ENCODE data around the gene SMCP. TPM values are rescaled to one million over a fixed set of nuclear protein-coding genes. Genes with fewer than 3 reads are reported as not detected.

The SMCP gene
- total RNA-seq, 1 experiment from 2014 or later = not detected

GRCh38 chr1:152933196-152933595, 55.1 kb downstream of the SMCP start:
- intact Hi-C loops (cut with micrococcal nuclease) = no loop called here
- H3K4me3 ChIP-seq (ENCODE audit: low read length) = no peak overlapping the region
- no peaks in the 10 kb centered on the region for H4K20me1 ChIP-seq (ENCODE audit: low read length)
- BruUV-seq (replicated peaks) = no TSS peak
- DNase-seq (peak; percentile 30), ATAC-seq (no peak)
- H3K9me3 ChIP-seq (ENCODE audit: low read length) = no peaks in the 10 kb centered on the region
- 0 out of 2 replicates have a peak, but pooled peaks cover 2% of the 10 kb centered on the region for H3K27me3 ChIP-seq (ENCODE audit: low read length)
- H2AFZ ChIP-seq (ENCODE audit: low read length) = no peak overlapping the region
- ChIA-PET POLR2A (ENCODE audit: unreplicated experiment) (no interaction called here), CTCF (no interaction called here)
- no peak overlapping the region for H3K27ac ChIP-seq (ENCODE audit: low read length)
- no peaks in the 10 kb centered on the region for H3K9me2 ChIP-seq (replicated peaks; ENCODE audit: low read length)
- no peaks in the 10 kb centered on the region for H3F3A ChIP-seq (ENCODE audit: low read length, unreplicated experiment)
- H3K4me2 ChIP-seq (ENCODE audit: low read length) = no peak overlapping the region
- no peaks in the 10 kb centered on the region for H3K79me2 ChIP-seq (ENCODE audit: low read length)
- no peaks in the 10 kb centered on the region for H3K4me1 ChIP-seq (ENCODE audit: insufficient read depth, low read length)
- TF ChIP-seq CTCF (conservative IDR thresholded peaks at IDR 0.05; ENCODE audit: low read depth, low read length) (no peak), EZH2 (IDR thresholded peaks at IDR 0.05; ENCODE audit: low read length, unreplicated experiment) (no peak), EZH2phosphoT487 (IDR thresholded peaks at IDR 0.05; ENCODE audit: borderline replicate concordance, low read length) (no peak)
- no peaks in the 10 kb centered on the region for H3K36me3 ChIP-seq (ENCODE audit: low read depth, low read length)
- H3K9ac ChIP-seq (ENCODE audit: low read length) = no peak overlapping the region

Other genes starting within 250 kb of the SMCP start
- not detected in 2 replicates for gene LCE2D, start 214.9 kb upstream of the SMCP start, total RNA-seq (2014; rRNA removed)
- gene LCE2C, start 203.0 kb upstream of the SMCP start, total RNA-seq (2014; rRNA removed) = not detected in 2 replicates
- gene LCE2B, start 192.2 kb upstream of the SMCP start, total RNA-seq (2014; rRNA removed) = not detected in 2 replicates
- gene LCE2A, start 180.0 kb upstream of the SMCP start, total RNA-seq (2014; rRNA removed) = not detected in 2 replicates
- gene LCE4A, start 170.2 kb upstream of the SMCP start, total RNA-seq (2014; rRNA removed) = not detected in 2 replicates
- gene KPRP, start 120.3 kb upstream of the SMCP start, total RNA-seq (2014; rRNA removed) = not detected in 2 replicates
- gene LCE1F, start 103.2 kb upstream of the SMCP start, total RNA-seq (2014; rRNA removed) = not detected in 2 replicates
- gene LCE1E, start 92.1 kb upstream of the SMCP start, total RNA-seq (2014; rRNA removed) = not detected in 2 replicates
- gene LCE1D, start 81.6 kb upstream of the SMCP start, total RNA-seq (2014; rRNA removed) = not detected in 2 replicates
- gene LCE1C, start 71.7 kb upstream of the SMCP start, total RNA-seq (2014; rRNA removed) = not detected in 2 replicates
- gene LCE1B, start 66.4 kb upstream of the SMCP start, total RNA-seq (2014; rRNA removed) = not detected in 2 replicates
- not detected in 2 replicates for gene LCE1A, start 50.8 kb upstream of the SMCP start, total RNA-seq (2014; rRNA removed)
- not detected in 2 replicates for gene LCE6A, start 35.5 kb upstream of the SMCP start, total RNA-seq (2014; rRNA removed)
- not detected in 2 replicates for gene LCE7A, start 18.3 kb upstream of the SMCP start, total RNA-seq (2014; rRNA removed)
- gene IVL, start 30.2 kb downstream of the SMCP start, total RNA-seq (2014; rRNA removed) = 0.55 and 1.0 TPM in 2 replicates
- gene SPRR5, start 68.9 kb downstream of the SMCP start, total RNA-seq (2014; rRNA removed) = not detected in 2 replicates
- not detected in 2 replicates for gene SPRR4, start 92.3 kb downstream of the SMCP start, total RNA-seq (2014; rRNA removed)
- not detected in 2 replicates for gene SPRR1A, start 105.8 kb downstream of the SMCP start, total RNA-seq (2014; rRNA removed)
- gene SPRR3, start 123.4 kb downstream of the SMCP start, total RNA-seq (2014; rRNA removed) = 0.51 TPM in 1 of 2 replicates, not detected in the other
- not detected in 2 replicates for gene SPRR1B, start 152.9 kb downstream of the SMCP start, total RNA-seq (2014; rRNA removed)
- gene SPRR2D, start 162.8 kb downstream of the SMCP start, total RNA-seq (2014; rRNA removed) = not detected in 2 replicates
- not detected in 2 replicates for gene SPRR2A, start 179.2 kb downstream of the SMCP start, total RNA-seq (2014; rRNA removed)
- gene SPRR2B, start 193.3 kb downstream of the SMCP start, total RNA-seq (2014; rRNA removed) = not detected in 2 replicates
- not detected in 2 replicates for gene SPRR2E, start 216.2 kb downstream of the SMCP start, total RNA-seq (2014; rRNA removed)
- not detected in 2 replicates for gene SPRR2F, start 235.2 kb downstream of the SMCP start, total RNA-seq (2014; rRNA removed)

All from PC-3 (cell line).